Erythroblast (primary cell): ENCODE results near the gene ELFN2.

Experiments used
- GATA1 ChIP-seq: IDR thresholded peaks from 2 replicates; pipeline ENCODE4 v1.6.1; 2011; ENCODE audit warnings: low read depth, mild to moderate bottlenecking, control low read depth, low read length, moderate library complexity
- POLR2A ChIP-seq: IDR thresholded peaks from 2 replicates; pipeline ENCODE4 v1.6.1; 2011; ENCODE audit warnings: mild to moderate bottlenecking, low read length

DNA sequence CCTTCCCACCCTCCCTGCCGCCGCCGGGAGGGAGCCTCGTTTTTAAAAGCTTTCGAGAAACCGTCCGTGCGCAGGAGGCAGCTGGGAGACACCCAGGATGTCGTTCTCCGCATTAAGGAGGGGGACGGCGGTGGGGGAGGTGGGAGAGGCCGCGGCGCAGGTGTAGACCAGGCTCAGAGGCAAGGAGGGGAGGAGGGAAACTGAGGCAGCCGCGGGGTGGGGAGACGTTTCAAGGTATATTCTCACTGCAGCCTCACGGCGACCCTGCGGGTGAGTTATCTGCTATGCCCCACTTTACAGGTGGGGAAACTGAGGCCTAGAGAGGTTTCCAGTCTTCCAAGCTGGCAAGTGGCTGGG lies 102.3 kb downstream of the ELFN2 start:
- TF ChIP-seq POLR2A (no peak), GATA1 (no peak)
